CD4-positive, alpha-beta memory T cell (primary cell): ENCODE measurements around the gene MRC1. TPM values are rescaled to one million over a fixed set of nuclear protein-coding genes. Genes with fewer than 3 reads are reported as not detected.

Experiments
- microRNA-seq: library from miRNA; unstranded; fragments of <30 nt; microRNA quantifications from one replicate; pipeline ENCODE4 v1.2.0, GENCODE V29; 2021; ENCODE audit warnings: borderline replicate concordance, borderline number of aligned reads, borderline microRNAs expressed, mixed read lengths
- polyA plus RNA-seq, 2 donors: library from polyadenylated mRNA; unstranded; fragments of 300-500 nt; fragmentation: Illumina TruSeq; gene quantifications; one replicate each; pipeline ENCODE4 v1.2.3, GENCODE V29; 2021
- total RNA-seq, 2 experiments: library from RNA; stranded (reverse); gene quantifications; one replicate each; pipeline ENCODE4 v1.2.3, GENCODE V29; 2021

The MRC1 gene
- total and polyA plus RNA-seq, 4 experiments from 2014 or later = 0.07 to 2.3 (median 1.9) TPM; not detected in 1

Small RNA genes within 50 kb of the gene (microRNA-seq; reads per million reads assigned to microRNA genes)
- not detected for gene MIR511

Other genes starting within 250 kb of the MRC1 start
- gene HACD1, start 192.0 kb upstream of the MRC1 start, total RNA-seq = 1 to 10 TPM; 1.7 to 3.4 TPM
- gene HACD1, start 192.0 kb upstream of the MRC1 start, polyA plus RNA-seq = 1 to 10 TPM; 1.4 to 3.1 TPM
- 10 to 100 TPM; 31.7 to 34.0 TPM for gene STAM, start 165.2 kb upstream of the MRC1 start, total RNA-seq
- 10 to 100 TPM; 11.3 to 13.8 TPM for gene STAM, start 165.2 kb upstream of the MRC1 start, polyA plus RNA-seq
- gene TMEM236, start 57.1 kb upstream of the MRC1 start, total RNA-seq = under 1 TPM; 0.17 TPM
- under 1 TPM in 1 of 2 donors, not detected in 1; 0.03 TPM for gene TMEM236, start 57.1 kb upstream of the MRC1 start, polyA plus RNA-seq
- gene SLC39A12, start 142.6 kb downstream of the MRC1 start, total RNA-seq = not detected
- gene SLC39A12, start 142.6 kb downstream of the MRC1 start, polyA plus RNA-seq = not detected